GM21367 (cell line): ENCODE data around the gene GPR42.
"Not testable (repeated sequence)": the region's sequence is repeated elsewhere in the genome, so short reads cannot be mapped to it uniquely, and the experiment has no call there.

Source experiments
- ATAC-seq: cut with Tn5 transposase; IDR thresholded peaks from one replicate; pipeline ENCODE4 v1.9.1; 2021; ENCODE audit not compliant: unreplicated experiment

GPR42 gene

GRCh38 chr19:35346193-35347052 lies 24.4 kb upstream of the GPR42 start:
- ATAC-seq = no peak

- ATAC-seq = peak; percentile 41
Observed at GRCh38 chr19:35347171-35347929, 23.5 kb upstream of the GPR42 start, which contains the start of gene FFAR1. Gene FFAR1, plus strand, starts transcription at chr19:35347902. Its CDS starts 3,650 bp downstream, at chr19:35351552.

- no peak for ATAC-seq
Observed at GRCh38 chr19:35347930-35348298, 23.0 kb upstream of the GPR42 start.

DNA sequence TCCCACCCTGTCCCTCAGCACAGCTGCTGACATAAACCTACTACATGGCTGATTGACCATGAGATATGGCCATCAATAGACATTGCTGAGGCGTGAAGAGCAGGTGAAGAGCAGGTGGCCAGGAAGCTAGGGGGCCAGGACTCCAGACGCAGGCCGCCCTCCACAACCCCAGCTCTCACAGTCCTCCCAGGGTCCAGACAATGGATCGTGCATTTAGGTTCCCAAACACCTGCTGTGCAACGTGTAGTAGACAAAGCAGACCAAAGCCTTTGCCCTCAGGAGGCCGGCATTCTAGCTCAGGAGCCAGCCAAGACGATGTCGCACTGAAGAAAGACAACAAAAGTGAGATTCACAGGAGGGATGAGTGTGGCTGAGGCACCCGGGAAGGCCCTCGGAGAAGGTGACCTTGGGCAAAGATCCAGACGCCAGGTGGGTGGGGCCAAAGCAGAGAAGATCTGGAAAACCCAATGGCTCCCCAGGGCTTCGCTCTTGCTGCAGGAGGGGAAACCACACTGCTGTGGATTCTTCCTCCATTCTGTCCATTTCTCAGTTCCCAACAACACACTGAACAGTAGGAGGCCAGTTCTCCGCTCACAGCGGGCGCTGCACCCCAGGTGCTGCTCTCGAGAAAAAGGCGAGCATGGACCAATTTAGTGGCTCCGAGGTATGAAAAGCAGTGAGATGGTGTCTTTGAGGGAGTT lies 21.8 kb upstream of the GPR42 start:
- no peak for ATAC-seq

GRCh38 chr19:35349614-35350521 lies 21.0 kb upstream of the GPR42 start:
- no peak for ATAC-seq

GRCh38 chr19:35350591-35350990 lies 20.3 kb upstream of the GPR42 start:
- no peak for ATAC-seq

GRCh38 chr19:35351411-35352176 lies 19.3 kb upstream of the GPR42 start:
- ATAC-seq = no peak

GRCh38 chr19:35352177-35352447 lies 18.8 kb upstream of the GPR42 start:
- ATAC-seq = no peak

GRCh38 chr19:35352448-35353304 lies 18.2 kb upstream of the GPR42 start:
- ATAC-seq = no peak

GRCh38 chr19:35353635-35354034 lies 17.2 kb upstream of the GPR42 start:
- no peak for ATAC-seq

- ATAC-seq = no peak
Observed at GRCh38 chr19:35354898-35355297, 16.0 kb upstream of the GPR42 start.

- ATAC-seq = no peak
Observed at GRCh38 chr19:35355791-35356460, 14.9 kb upstream of the GPR42 start.

- ATAC-seq = no peak
Observed at GRCh38 chr19:35357867-35358573, 12.8 kb upstream of the GPR42 start, which contains the start of gene FFAR3. Gene FFAR3, plus strand, starts transcription at chr19:35358460. Its CDS starts 431 bp downstream, at chr19:35358891.

GRCh38 chr19:35358834-35359233 lies 12.0 kb upstream of the GPR42 start:
- not testable (repeated sequence) for ATAC-seq

- not testable (repeated sequence) for ATAC-seq
Observed at GRCh38 chr19:35359395-35359794, 11.5 kb upstream of the GPR42 start.

DNA sequence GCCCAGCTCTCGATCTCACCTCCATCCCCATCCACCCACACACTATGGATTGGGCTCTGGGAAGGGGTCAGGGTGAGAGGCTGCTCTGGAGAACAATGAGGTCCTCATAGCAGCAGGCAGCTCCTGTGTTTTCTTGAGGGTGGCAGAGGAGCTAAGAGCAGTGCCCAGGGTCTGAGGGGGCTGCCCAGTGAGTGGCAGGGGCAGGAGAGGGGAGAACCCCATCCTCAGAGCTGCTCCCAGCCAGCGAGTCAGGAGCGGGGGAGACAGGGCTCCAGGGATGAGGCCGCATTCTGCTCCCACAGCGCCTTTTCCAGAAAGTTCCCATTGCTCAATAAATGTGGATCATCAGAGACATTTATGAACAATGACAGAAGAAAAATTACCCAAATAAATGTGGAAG lies 10.8 kb upstream of the GPR42 start:
- ATAC-seq = not testable (repeated sequence)

DNA sequence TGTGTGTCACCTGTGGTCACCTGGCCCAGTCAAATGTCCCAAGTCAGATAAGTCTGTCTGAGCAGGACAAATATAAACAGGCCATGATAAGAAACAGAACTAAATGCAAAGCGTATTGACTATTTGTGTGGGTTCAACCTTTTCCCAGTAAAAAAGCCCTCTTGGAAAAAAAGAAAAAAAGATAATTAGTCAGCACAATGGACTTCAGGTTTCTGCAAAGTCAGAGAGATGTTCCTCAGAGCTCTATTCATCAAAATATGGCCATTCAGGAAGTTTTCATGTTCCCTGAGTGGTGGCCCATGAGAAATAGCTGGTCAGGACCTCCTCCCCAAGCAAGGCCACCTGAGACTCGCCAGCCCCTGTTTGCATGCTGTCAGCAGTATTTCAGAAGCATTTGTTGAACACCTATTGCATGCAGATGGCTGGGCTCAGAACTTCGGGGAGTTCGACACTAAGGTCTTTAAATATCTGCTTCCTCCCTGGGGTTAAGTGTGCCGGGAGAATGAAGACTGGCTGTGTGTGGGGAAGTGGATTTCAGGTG lies 9.9 kb upstream of the GPR42 start:
- no peak for ATAC-seq
